ENCODE data around the gene PPFIA3. TPM values are rescaled to one million over a fixed set of nuclear protein-coding genes. Genes with fewer than 3 reads are reported as not detected.
"Not testable (repeated sequence)": the region's sequence is repeated elsewhere in the genome, so short reads cannot be mapped to it uniquely, and the experiment has no call there.

PPFIA3 gene
- total RNA-seq, 1 donor from 2014 or later: 32.5 TPM

GRCh38 chr19:49102303-49102702, 17.0 kb upstream of the PPFIA3 start:
- no peak for DNase-seq (ENCODE audit: low spot score)

GRCh38 chr19:49103331-49104085, 15.8 kb upstream of the PPFIA3 start:
- DNase-seq (ENCODE audit: low spot score): peak; percentile 42

GRCh38 chr19:49104229-49104864, 15.0 kb upstream of the PPFIA3 start:
- peak; percentile 68 for DNase-seq (ENCODE audit: low spot score)

- DNase-seq (ENCODE audit: low spot score): peak; percentile 55
Measured at GRCh38 chr19:49106648-49107135, 12.7 kb upstream of the PPFIA3 start.

GRCh38 chr19:49107625-49108459, 11.5 kb upstream of the PPFIA3 start:
- DNase-seq (ENCODE audit: low spot score): no peak

GRCh38 chr19:49109051-49109450, 10.3 kb upstream of the PPFIA3 start:
- DNase-seq (ENCODE audit: low spot score): peak; percentile 54

- no peak for DNase-seq (ENCODE audit: low spot score)
Measured at GRCh38 chr19:49109569-49110233, 9.6 kb upstream of the PPFIA3 start.

- DNase-seq (ENCODE audit: low spot score): peak; percentile 63
Measured at GRCh38 chr19:49110567-49110966, 8.8 kb upstream of the PPFIA3 start.

- DNase-seq (ENCODE audit: low spot score): no peak
Measured at GRCh38 chr19:49111218-49111998, 7.9 kb upstream of the PPFIA3 start.

GRCh38 chr19:49113762-49114629, 5.3 kb upstream of the PPFIA3 start, which contains the start of gene LIN7B:
Gene LIN7B (plus strand): TSS chr19:49114370. CDS start chr19:49114405, 35 bp downstream.
- peak; percentile 76 for DNase-seq (ENCODE audit: low spot score)

- peak; percentile 80 for DNase-seq (ENCODE audit: low spot score)
Measured at GRCh38 chr19:49114630-49115363, 4.5 kb upstream of the PPFIA3 start.

GRCh38 chr19:49116544-49116943, 2.8 kb upstream of the PPFIA3 start:
- DNase-seq (ENCODE audit: low spot score): no peak

- no peak for DNase-seq (ENCODE audit: low spot score)
Measured at GRCh38 chr19:49117677-49118564, 1.4 kb upstream of the PPFIA3 start.

- peak; percentile 97 for DNase-seq (ENCODE audit: low spot score)
Measured at GRCh38 chr19:49118565-49119410, 556 bp upstream of the PPFIA3 start, which contains the start of gene C19orf73. Gene C19orf73 (minus strand): TSS chr19:49119143. CDS start chr19:49119022, 121 bp downstream.

- DNase-seq (ENCODE audit: low spot score): no peak
Measured at GRCh38 chr19:49120325-49120683, 960 bp downstream of the PPFIA3 start.

GRCh38 chr19:49120868-49121267, 1.5 kb downstream of the PPFIA3 start:
- no peak for DNase-seq (ENCODE audit: low spot score)

- not testable (repeated sequence) for DNase-seq (ENCODE audit: low spot score)
Measured at GRCh38 chr19:49121841-49122240, 2.5 kb downstream of the PPFIA3 start.

Measured in umbilical cord (tissue), 2 donors.